ENCODE results near the gene CATSPER1.

The CATSPER1 gene

DNA sequence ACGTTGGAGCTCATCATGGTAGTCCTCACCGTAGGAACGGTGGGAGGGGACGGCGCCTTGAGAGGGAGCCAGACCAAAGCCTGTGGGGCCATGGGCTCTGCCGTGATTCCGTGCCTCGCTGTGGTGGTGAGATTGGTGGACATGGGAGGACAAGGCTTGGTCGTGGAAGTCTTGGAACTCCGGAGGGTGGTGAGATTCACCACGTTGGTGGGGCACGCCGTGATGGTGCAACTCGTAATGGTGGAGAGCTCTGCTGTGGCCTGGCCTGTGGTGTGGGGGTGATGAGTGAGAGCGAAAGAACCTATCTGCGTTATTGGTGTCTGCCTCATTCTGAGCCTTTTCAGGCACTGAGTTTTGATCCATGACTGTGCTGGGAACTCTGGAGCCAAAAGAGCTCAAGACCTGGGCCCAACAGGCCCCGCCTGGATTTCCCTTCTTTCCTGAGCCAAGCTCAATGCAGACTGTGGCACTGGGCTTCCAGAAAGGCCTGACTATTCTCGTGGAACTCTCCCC is at the start of gene CATSPER1:
CATSPER1 (minus strand) TSS at position 463 of the 513 bp plus-strand sequence; CDS start at position 363, 100 bp downstream.
- no peak for DNase-seq

DNA sequence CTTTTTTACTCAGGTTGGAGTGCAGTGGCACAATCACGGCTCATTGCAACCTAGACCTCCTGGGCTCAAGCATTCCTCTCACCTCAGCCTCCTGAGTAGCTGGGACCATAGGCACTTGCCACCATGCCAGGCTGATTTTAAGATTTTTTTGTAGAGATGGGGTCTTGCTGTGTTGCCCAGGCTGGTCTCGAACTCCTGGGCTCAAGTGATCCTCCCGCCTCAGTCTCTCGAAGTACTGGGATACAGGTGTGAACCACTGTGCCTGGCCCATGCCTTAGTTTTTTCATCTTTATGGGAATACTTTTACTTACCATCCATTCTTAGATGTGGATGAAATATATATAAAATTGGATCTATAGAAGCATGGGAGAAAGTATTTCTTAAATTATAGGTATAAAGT is 49.0 kb upstream of the CATSPER1 start:
- DNase-seq, result no peak

GRCh38 chr11:66073669-66074068 is 47.4 kb upstream of the CATSPER1 start:
- DNase-seq, result no peak

DNA sequence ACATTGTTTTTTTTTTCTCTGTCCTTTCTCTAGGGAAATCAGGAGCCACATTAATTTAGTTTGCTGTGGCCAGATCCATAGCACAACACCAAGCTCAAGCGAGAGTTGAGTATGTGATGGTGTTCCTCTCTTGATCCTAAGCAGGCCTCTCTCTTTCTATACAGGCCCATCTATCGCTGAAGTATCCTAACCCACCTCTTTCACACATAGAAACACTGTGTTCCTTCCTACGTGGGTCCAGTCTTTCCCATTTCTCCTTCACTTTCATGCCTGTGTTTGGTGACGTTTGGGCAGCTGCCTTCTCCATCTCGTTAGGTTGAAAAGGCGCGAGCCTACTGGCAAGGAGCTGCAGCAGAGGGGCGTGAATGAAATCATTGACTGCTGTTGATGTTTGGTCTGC is 46.2 kb upstream of the CATSPER1 start:
- no peak for DNase-seq

- no peak for DNase-seq
These were observed 45.8 kb upstream of the CATSPER1 start for GRCh38 chr11:66072081-66072480.

DNA sequence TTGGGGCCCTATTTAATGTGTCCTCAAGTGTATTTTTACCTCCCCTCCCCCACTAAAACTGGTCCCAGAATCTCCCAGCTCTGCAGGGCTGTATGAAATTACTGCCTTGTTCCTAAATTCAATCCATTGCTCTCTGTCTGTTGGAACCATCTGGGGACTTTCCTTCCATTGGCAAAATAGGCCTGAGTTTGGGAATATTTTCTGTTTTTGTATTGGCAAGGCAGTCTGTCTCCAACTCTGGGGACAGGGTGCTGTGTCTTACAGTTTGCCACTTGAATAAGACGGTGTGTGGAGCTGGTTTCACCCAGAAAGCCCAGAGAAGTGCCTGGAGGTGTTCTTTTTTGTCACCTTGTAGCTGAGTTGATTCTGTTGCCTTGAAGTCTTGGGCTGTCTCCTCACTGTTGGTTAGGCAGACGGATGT is 45.1 kb upstream of the CATSPER1 start:
- DNase-seq, result no peak

- peak in 18 of 58 donors; percentile 11 to 41 (median 30) for DNase-seq
These were observed 44.5 kb upstream of the CATSPER1 start for GRCh38 chr11:66070604-66071380.

DNA sequence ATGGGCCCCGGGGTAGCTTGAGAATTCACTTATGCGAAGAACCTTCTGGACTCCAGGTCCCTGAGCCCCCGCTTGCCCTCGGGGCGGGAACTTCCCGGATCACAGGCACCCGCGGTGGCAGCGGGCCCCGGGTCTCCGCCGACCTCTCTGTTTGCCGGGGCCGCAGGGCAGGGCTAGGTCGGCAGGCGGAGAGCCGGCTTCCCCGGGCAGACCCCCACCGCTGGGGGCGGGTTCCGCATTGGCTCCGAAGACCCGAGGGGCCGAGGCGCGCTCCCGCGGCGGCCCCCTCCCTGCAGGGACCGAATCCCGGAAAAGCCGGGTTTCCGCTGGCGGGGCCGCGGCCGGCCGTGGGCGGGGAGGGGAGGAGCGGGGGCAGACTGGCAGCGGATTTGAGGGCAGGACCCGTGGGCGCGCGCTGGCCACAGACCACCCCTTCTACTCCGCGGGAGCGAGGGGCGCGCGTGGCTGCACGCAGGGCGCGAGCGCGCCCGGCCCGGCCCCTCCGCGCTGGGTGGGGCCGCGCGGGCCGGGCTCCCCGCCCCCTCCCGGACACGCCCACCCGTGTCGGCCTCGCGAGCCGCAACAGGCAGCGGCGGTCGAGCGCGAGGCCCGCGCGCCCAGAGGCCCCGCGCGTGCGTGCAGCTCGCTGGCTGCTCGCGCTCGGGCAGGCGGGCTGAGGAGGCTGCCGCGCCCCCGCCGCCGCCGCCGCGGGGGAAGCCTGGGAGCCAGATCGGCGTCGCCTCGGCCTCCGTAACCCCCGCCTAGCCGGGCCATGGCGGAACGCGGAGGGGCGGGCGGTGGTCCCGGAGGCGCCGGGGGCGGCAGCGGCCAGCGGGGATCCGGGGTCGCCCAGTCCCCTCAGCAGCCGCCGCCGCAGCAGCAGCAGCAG is 43.7 kb upstream of the CATSPER1 start, which contains the start of gene PACS1:
PACS1 (plus strand) TSS at position 558 of the 889 bp plus-strand sequence; CDS start at position 773, 215 bp downstream.
- DNase-seq, result peak in 52 of 58 donors; percentile 28 to 92 (median 66)

DNA sequence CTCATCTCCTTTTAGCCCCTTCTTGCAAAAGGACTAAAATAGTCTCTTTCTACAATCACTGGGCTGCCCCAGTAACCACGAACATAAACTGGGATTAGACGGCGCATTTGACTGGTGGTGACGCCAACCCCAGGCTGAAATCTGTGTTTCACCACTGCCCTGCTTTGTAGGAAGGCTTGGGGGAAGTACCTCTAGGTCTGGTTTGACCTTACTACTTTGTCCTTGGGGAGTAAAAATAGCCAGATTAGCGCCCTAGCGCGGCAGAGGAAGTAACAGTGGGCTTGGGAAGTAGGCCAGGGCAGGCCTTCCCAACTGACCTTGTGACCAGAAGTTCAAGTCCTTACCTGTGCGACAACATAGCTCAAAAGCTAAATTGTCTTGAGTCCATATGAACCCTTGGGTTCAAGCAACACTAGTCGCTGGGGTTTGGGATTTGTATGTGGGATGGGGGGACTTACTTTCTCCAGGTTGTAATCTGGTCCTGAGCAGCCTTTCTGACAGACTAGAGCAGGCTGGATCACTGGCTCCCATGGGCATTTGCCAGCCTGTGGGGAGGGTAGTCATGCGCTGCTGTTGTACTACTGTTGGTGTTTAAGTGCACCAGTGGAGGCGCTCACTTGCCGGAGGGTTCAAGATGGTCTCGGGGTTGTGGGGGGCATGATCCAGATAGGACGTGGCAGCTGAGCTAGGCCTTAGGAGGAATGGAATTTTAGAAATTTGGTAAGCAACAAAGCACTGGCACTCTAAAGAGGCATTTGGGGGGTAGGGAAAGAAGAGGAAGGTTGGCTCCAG is 42.8 kb upstream of the CATSPER1 start:
- peak in 35 of 58 donors; percentile 26 to 70 (median 52) for DNase-seq

DNA sequence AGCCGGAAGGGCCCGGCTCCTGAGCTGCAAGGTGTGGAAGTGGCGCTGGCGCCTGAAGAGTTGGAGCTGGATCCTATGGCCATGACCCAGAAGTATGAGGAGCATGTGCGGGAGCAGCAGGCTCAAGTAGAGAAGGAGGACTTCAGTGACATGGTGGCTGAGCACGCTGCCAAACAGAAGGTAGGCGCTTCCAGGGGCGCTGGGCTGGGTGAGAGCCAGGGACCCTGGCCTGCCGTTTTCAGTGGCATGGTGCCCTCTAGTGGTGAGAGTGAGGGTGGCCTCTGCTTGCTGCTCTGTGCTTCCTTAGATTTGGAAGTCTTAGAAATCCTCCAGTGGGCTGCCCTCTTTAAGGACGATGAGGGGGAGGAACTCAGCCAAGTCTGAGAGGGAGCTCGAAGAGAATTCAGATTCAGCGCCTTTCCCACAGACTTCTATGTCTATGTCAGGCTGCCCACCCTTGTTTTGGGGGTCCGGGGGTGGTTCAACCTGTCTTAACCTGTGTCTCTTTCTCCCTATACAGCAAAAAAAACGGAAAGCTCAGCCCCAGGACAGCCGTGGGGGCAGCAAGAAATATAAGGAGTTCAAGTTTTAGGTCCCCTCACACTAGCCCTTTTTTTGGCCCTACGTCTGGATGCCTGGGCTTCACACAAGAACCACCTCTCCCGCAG is 42.0 kb upstream of the CATSPER1 start:
- peak in 47 of 58 donors; percentile 12 to 79 (median 45) for DNase-seq

- no peak for DNase-seq
These were observed 41.4 kb upstream of the CATSPER1 start for GRCh38 chr11:66067640-66068039.

- DNase-seq, result no peak
These were observed 40.5 kb upstream of the CATSPER1 start for GRCh38 chr11:66066751-66067150.

DNA sequence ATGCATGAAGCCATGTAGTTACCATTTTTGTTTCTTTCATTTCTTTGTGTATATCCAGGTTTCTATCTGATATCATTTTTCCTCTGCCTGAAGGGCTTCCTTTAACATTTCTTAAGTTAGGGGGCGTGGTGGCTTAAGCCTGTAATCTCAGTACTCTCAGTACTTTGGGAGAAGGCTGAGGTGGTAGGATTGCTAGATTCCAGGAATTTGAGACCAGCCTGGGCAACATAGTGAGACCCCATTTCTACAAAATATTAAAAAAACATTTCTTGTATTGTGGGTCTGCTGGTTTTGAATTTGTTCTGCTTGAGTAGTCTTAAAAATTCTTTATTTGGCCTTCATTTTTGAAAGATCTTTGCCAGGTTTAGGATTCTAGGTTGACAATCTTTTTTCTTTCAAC is 38.3 kb upstream of the CATSPER1 start:
- DNase-seq, result no peak

DNA sequence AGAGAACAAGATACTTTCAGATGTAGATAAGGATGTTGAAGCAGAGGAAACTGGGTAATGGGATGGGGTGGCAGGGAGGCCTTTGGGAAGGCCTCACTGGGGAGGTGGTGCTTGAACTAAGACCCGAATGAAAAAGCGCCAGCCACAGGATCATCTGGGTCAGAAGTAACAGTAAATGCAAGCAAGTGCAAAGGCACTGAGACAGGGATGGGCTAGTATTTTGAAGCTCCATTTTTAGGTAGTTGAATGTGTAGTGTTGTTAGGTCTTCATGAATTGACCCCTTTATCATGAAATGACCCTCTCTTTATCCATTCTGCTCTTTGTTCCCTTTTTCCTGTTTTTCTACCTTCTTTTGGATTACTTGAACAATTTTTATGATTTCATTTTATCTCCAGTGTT is 37.6 kb upstream of the CATSPER1 start:
- no peak for DNase-seq

GRCh38 chr11:66062408-66062807 is 36.1 kb upstream of the CATSPER1 start:
- DNase-seq, result no peak

GRCh38 chr11:66061268-66061667 is 35.0 kb upstream of the CATSPER1 start:
- no peak for DNase-seq

DNA sequence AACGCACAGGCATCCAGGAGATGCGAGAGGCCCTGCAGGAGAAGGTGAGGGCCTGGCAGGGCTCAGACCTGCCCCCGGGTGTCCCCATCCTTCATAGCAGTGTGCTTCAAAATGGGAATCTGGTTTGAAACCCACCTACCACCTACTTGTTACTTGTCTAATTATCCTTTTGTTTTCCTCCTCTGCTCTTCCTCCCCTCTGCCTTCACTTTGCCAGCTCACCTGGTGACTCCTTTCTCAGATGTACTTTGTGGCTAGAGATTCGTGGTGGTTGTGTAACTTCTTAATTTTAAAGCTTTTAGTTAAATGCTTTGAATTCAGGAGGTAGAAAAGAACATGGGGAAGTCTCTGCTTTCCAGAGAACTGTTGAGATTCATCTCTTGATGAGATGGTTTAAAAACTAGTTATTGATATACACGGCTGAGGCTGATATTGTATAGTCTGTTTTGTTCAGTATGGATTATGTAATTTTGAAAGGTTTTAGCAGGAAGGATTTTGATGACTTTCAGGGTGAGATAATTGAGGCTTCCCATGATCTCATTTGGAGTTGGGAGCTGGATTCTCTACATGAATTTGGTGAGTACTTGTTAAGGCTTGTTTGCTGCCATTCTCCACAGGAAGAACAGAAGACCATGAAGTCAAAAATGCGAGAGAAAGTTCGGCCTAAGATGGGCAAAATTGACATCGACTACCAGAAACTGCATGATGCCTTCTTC is 33.8 kb upstream of the CATSPER1 start:
- DNase-seq, result no peak

- peak in 4 of 58 donors; percentile 5 to 36 (median 12) for DNase-seq
These were observed 30.2 kb upstream of the CATSPER1 start for GRCh38 chr11:66056501-66056900.

DNA sequence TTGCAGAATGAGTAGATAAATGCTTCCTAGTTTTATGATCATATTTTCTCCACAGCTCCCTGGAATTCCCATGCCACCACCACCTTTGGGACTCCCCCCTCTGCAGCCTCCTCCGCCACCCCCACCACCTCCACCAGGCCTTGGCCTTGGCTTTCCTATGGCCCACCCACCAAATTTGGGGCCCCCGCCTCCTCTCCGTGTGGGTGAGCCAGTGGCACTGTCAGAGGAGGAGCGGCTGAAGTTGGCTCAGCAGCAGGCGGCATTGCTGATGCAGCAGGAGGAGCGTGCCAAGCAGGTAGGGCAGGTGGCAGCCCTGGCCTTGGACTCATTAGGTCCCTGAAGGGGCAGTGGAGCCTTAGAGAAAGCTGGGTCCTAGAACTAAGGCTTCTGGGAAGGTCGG is 28.7 kb upstream of the CATSPER1 start:
- no peak for DNase-seq

- DNase-seq, result no peak
These were observed 26.3 kb upstream of the CATSPER1 start for GRCh38 chr11:66052664-66052982.
